Left ventricle myocardium inferior (tissue), 1 donor: Measurements from ENCODE around the gene RIC1. TPM values are rescaled to one million over a fixed set of nuclear protein-coding genes. Genes with fewer than 3 reads are reported as not detected.
"Not testable (repeated sequence)": the region's sequence is repeated elsewhere in the genome, so short reads cannot be mapped to it uniquely, and the experiment has no call there.

Experiments
- DNase-seq: peaks from one replicate; pipeline ENCODE4 v3.0.0-alpha.2; 2020
- H3K27ac ChIP-seq: fragments of 200-600 bp; replicated peaks from 2 replicates; pipeline ENCODE4 v1.8.0; 2021
- H3K27me3 ChIP-seq: fragments of 200-600 bp; 2 replicates; pipeline ENCODE4 v1.8.0; 2021; ENCODE audit warnings: low read depth
- H3K36me3 ChIP-seq: fragments of 200-600 bp; 2 replicates; pipeline ENCODE4 v1.8.0; 2021
- H3K4me1 ChIP-seq: fragments of 200-600 bp; 2 replicates; pipeline ENCODE4 v1.8.0; 2021
- H3K4me3 ChIP-seq: fragments of 200-600 bp; 2 replicates; pipeline ENCODE4 v1.8.0; 2021; ENCODE audit warnings: mild to moderate bottlenecking, moderate library complexity
- H3K9me3 ChIP-seq: fragments of 200-600 bp; replicated peaks from 2 replicates; pipeline ENCODE4 v1.8.0; 2021
- intact Hi-C: fragments of 100-400 bp; cut with micrococcal nuclease; formaldehyde crosslinking; loops from one replicate; pipeline ENCODE4 v1.11.0; 2022
- total RNA-seq: library from RNA; stranded (reverse); fragmentation: NEBNext Ultra II Directional; extraction: Animal tissue kit (Norgen Biotek cat#: 25700); gene quantifications from one replicate; pipeline ENCODE4 v1.2.1, GENCODE V29; 2021
- TF ChIP-seq, protein P1 (sequence below): fragments of 200-600 bp; IDR thresholded peaks from 2 replicates; pipeline ENCODE4 v1.8.0; 2021; ENCODE audit warnings: antibody characterized with exemption, mild to moderate bottlenecking, borderline replicate concordance
- donor health status: DM: no; HTN: yes; CAD: no; lungs with severe emphysema.

The RIC1 gene
- total RNA-seq, 1 donor from 2014 or later = 7.1 TPM

DNA sequence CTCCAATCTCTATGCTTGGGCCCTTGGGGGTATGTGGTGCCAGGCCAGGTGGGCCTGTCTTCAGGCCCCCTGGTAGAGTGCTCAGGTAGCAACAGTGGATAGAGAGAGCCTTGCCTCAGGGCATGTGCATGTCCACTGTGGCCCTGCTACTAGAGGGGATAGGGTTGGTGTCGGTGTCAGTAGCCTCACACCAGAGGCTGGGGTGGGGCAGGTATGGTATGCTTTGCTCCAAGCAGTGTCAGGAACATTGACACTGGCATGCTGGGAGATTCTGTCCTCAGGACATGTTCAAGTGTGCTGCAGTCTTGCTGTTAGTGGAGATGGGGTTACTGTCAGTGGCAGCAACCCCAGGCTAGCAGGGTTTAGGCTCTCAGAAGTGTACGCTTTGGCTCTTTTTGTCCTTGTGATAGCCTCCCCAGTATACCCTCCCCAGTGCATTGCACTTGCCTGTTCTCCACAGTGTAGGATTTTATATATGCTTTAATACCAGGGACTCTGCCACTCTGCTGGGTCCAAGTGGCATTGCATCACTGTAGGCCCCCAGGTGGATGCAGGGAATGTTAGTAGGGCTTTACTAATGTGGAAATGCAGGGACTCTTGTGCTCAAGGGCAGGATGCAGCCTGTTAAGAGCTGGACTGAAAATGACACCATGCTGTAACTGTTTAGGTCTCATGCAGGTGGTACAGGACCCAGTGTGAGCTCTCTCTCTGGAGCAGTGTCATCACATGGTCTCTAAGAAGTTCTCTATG is 21.6 kb downstream of the RIC1 start:
- Histone ChIP-seq H3K27me3 (no peaks in the 10 kb centered on the region), H3K36me3 (peaks cover 10% of the 10 kb centered on the region), H3K4me1 (peaks cover 22% of the 10 kb centered on the region), H3K27ac (no peak overlapping the region), H3K4me3 (no peak overlapping the region), H3K9me3 (peaks cover 66% of the 10 kb centered on the region)
- TF ChIP-seq, protein P1, sequence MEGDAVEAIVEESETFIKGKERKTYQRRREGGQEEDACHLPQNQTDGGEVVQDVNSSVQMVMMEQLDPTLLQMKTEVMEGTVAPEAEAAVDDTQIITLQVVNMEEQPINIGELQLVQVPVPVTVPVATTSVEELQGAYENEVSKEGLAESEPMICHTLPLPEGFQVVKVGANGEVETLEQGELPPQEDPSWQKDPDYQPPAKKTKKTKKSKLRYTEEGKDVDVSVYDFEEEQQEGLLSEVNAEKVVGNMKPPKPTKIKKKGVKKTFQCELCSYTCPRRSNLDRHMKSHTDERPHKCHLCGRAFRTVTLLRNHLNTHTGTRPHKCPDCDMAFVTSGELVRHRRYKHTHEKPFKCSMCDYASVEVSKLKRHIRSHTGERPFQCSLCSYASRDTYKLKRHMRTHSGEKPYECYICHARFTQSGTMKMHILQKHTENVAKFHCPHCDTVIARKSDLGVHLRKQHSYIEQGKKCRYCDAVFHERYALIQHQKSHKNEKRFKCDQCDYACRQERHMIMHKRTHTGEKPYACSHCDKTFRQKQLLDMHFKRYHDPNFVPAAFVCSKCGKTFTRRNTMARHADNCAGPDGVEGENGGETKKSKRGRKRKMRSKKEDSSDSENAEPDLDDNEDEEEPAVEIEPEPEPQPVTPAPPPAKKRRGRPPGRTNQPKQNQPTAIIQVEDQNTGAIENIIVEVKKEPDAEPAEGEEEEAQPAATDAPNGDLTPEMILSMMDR = no peak
- intact Hi-C loops = no loop called here
- DNase-seq = no peak

DNA sequence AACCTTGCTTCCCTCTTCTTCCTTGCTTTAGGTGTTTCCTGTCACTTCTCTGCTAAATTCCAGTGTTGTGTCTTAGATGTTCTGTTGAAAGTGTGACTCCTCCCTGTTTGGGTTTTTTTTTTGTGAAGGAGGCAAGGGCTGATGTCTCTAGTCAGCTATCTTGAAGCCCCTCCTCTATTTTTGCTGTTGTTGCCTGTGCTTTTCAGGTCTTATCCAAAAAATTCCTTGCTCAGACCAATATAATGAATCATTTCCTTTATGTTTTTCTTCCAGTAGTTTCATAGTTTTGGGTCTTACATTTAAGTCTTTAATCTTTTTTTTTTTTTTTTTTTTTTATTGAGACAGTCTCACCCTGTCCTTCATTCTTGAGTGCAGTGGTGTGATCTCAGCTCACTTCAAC is 22.3 kb downstream of the RIC1 start:
- intact Hi-C loops = no loop called here
- peaks cover 10% of the 10 kb centered on the region for H3K36me3 ChIP-seq
- peaks cover 15% of the 10 kb centered on the region for H3K4me1 ChIP-seq
- TF ChIP-seq, protein P1 = no peak
- H3K27ac ChIP-seq = no peak overlapping the region
- H3K4me3 ChIP-seq = no peak overlapping the region
- no peak for DNase-seq
- peaks cover 66% of the 10 kb centered on the region for H3K9me3 ChIP-seq
- no peaks in the 10 kb centered on the region for H3K27me3 ChIP-seq

DNA sequence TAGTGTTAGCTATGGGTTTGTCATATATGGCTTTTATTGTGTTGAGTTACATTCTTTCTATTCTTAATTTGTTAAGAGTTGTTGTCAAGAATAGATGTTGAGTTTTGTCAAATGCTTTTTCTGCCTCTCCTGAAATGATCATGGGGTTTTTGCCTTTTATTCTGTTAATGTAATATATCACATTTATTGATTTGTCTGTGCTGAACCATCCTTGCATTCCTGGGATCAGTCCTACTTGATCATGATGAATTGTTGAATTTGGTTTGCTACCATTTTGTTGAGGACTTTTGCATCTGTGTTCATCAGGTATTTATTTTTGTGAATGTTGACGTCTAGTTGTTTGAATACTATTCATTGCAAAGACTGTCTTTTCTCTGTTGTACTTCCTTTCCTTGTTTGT is 23.9 kb downstream of the RIC1 start:
- Histone ChIP-seq H3K27ac (no peak overlapping the region), H3K36me3 (peaks cover 21% of the 10 kb centered on the region), H3K27me3 (no peaks in the 10 kb centered on the region), H3K4me3 (no peak overlapping the region), H3K4me1 (peaks cover 7% of the 10 kb centered on the region), H3K9me3 (peaks cover 66% of the 10 kb centered on the region)
- no peak for DNase-seq
- TF ChIP-seq, protein P1 = no peak
- intact Hi-C loops = no loop called here

DNA sequence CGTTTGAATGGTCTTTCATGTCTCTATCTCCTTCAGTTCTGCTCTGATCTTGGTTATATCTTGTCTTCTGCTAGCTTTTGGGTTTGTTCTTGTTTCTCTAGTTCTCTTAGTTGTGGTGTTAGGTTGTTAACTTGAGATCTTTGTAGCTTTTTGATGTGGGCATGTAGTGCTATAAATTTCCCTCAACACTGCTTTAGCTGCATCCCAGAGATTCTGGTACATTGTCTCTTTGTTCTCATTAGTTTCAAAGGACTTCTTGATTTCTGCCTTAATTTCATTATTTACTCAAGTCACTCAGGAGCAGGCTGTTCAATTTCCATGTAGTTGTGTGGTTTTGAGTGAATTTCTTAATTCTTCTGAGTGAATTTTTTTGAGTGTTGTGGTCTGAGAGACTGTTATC is 33.9 kb downstream of the RIC1 start:
- H3K36me3 ChIP-seq = peaks cover 21% of the 10 kb centered on the region
- intact Hi-C loops, DNase-seq, H3K4me3 ChIP-seq, H3K27ac ChIP-seq, H3K27me3 ChIP-seq: not testable (repeated sequence)
- peaks cover 28% of the 10 kb centered on the region for H3K9me3 ChIP-seq
- H3K4me1 ChIP-seq = peaks cover 22% of the 10 kb centered on the region

DNA sequence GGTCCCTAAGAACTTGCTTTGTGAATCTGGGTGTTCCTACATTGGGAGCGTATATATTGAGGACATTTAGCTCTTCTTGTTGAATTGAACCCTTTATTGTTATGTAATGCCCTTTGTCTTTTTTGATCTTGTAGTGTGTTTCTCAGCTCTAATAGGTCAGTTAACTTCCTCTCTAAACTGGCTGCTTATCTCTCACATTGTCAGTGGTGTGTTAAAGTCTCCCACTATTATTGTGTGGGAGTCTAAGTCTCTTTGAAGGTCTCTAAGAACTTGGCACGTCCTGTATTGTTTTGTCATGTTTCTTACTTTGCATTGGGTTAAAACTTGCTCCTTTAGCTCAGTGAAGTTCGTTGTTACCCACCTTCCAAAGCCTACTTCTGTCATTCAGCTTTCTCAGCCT is 36.2 kb downstream of the RIC1 start:
- no peak overlapping the region for H3K4me3 ChIP-seq
- no peak for DNase-seq
- H3K27me3 ChIP-seq = no peaks in the 10 kb centered on the region
- peaks cover 14% of the 10 kb centered on the region for H3K36me3 ChIP-seq
- no peak overlapping the region for H3K27ac ChIP-seq
- H3K4me1 ChIP-seq = peaks cover 22% of the 10 kb centered on the region
- TF ChIP-seq, protein P1 = no peak
- intact Hi-C loops = no loop called here
- H3K9me3 ChIP-seq = peaks cover 24% of the 10 kb centered on the region

DNA sequence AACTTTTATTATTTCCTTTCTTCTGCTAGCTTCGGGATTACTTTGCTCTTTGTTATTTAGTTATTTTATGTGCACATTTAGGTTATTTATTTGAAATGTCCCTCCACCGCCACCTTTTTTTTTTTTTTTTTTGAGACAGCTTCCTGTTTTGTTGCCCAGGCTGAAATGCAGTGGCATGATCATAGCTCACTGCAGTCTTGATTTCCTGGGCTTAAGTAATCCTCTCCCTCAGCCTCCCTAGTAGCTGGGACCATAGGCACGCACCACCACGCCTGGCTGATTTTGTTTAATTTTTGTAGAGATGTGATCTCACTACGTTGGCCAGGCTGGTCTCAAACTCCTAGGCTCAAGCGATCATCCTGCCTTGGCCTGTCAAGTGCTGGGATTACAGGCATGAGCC is 38.5 kb downstream of the RIC1 start:
- TF ChIP-seq, protein P1 = no peak
- H3K4me3 ChIP-seq = no peak overlapping the region
- peaks cover 22% of the 10 kb centered on the region for H3K4me1 ChIP-seq
- H3K9me3 ChIP-seq = peaks cover 21% of the 10 kb centered on the region
- intact Hi-C loops = no loop called here
- peaks cover 7% of the 10 kb centered on the region for H3K36me3 ChIP-seq
- no peaks in the 10 kb centered on the region for H3K27me3 ChIP-seq
- no peak overlapping the region for H3K27ac ChIP-seq
- DNase-seq = no peak
